GM18526 (cell line): ENCODE results near the gene TTC17.

Experiments
- POLR2A ChIP-seq: IDR thresholded peaks from 3 replicates; pipeline ENCODE4 v1.6.1; 2011; ENCODE audit not compliant: insufficient read length; ENCODE audit errors: extremely low read depth

Gene TTC17

DNA sequence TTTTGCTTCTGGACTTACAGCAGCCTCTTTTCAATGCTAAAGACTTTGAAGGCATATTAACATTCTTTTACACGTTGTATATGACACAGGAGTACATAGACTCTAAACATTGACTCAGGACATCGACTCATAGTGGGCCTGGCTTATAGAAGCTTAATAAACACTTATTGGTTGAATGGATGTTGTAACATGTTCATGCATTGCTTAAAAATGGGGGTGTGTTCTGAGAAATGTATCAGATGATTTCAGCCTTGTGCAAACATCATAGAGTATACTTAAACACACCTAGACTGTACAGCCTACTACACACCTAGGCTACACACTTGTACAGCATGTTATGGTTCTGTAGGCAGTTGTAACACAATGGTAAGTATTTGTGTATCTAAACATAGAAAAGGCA, 17.9 kb downstream of the TTC17 start:
- no peak for TF ChIP-seq POLR2A

DNA sequence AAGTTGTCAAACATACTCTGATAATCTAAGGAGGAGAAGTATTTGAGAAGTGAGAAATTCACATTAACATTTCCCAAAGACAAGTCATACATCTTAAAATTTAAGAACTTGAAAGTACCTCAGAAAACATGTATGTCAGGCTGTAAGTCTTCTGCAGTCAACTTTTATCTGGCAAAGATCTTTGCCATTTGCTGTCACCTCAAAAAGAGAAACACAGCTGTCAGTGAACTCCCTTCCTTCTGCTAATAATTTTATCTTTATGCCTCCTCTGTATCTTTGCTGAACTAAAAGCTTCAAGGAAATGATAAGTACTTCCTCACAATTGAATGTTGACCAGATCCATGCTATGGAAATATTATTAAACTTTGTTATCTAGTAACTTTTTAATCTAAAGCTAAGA, 18.7 kb downstream of the TTC17 start:
- no peak for TF ChIP-seq POLR2A

DNA sequence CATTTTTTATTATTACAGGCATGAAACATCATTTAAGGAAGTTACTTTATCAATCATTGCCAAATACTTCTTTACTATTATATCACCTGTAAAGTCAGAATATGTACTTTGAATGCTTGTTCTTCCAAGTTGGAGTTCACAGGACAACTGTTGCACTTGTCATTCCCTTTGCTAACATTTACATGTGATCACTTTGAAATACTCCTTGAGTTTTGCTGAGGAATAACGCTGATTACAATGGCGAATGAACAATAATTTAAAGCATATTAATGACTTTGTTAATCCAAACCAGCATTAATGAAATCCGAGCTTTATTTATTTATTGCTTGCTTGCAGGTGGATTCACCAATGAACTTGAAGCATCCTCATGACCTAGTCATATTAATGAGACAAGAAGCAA, 20.2 kb downstream of the TTC17 start:
- TF ChIP-seq POLR2A = no peak

DNA sequence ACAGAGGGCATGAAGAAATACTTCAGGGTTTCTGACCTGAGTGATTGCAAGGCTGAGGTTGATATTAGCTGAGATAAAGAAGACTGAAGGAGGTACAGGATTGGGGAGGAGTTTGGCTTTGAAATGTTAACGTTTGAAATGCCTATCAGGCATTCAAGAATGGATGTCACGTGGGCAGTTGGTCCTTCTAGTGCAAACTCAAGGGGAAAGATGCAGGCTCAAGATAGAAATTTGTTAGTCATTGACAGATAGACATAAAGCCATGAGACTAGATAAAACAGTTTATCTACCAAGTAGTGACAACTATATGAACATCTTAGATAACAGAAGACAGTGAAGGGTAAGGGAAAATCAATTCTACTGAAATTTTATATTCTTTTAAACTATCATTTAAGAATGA, 23.1 kb downstream of the TTC17 start:
- no peak for TF ChIP-seq POLR2A

DNA sequence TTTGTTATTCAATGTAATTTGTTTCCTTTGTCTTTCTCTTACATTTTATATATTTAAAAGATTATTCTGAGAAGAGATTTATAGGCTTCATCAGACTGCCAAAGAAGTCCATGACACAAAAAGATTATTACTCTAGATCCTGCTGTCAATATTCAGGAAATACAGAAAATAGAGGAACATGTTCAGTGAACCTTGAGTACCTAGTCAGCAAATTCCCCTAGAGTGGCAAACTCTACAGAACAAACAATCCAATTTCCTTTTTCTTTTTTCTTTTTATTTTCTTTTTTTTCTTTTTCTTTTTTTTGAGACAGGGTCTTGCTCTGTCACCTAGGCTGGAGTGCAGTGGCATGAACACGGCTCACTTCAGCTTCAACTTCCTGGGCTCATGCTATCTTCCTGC, 23.9 kb downstream of the TTC17 start:
- TF ChIP-seq POLR2A = no peak

DNA sequence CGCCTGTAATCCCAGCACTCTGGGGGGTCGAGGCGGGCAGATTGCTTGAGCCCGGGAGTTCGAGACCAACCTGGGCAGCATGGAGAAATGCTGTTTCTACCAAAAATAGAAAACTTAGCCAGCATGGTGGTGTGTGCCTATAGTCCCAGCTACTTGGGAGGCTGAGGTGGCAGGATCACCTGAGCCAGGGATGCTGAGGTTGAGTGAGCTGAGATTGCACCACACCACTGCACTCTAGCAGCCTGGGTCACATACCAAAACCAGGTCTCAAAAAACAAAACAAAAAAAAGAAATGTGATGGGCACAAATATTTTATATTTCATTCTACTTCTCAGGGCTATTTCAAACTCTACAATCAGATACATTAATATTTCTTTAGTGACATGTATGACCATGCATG, 25.7 kb downstream of the TTC17 start:
- no peak for TF ChIP-seq POLR2A

DNA sequence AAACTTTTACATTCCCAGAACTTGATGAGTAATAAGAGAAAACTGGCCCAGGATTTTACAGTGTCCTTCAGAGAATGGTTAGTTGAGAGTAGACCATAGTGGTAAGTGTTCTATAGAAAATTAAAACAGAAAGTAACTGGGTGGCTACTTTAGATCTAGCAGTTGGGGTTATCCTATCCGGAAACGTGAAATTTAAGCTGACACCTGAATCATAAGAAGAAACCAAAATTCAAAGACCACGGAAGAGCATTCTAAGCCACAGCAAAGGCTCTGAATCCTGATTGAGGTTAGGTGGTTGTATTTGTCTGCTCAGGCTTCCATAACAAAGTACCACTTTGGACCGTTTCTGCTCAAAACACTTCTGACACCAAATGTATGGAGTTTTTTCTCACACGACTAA, 34.0 kb downstream of the TTC17 start:
- no peak for TF ChIP-seq POLR2A

DNA sequence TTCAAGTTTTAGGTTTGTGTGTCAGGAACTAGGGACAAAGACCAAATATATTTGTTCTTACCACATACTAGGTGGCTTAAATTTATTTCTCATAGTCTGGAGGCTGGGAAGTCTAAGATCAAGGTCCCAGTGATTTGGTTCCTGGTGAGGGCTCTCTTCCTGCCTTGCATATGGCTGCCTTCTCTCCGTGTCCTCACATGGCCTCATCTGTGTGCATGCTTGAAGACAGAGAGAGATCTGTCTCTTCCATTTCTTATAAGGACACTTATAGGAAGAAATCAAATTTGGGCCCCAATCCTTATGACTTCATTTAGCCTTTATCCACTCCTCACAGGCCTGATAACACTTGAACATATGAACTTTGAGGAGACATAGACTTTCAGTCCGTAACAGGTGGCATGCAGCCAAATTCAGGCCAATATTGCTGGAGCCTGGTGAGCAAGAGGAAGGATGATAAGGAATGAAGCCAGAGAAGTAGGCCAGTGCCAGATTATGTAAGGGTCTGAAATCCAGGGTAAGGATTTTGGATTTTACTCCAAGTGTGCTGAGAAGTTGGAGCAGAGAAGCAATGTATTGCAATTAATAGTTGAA, 35.1 kb downstream of the TTC17 start:
- no peak for TF ChIP-seq POLR2A

DNA sequence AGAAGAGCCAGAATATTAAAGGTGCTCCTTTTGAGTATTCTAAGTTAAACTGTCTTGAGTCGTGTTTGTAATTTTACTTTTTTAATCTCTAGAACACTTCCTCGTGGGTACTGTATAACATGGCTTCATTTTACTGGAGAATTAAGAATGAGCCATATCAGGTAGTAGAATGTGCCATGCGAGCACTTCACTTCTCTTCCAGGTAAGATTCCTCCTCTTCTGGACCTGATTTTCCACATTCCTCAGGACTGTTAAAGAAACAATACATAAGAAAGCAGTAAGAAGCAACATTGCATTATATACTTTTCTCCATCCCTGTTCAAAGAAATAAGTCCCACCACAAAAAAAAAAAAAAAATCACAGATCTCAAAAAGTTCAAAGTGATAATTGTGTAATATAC, 37.9 kb downstream of the TTC17 start:
- TF ChIP-seq POLR2A = no peak

DNA sequence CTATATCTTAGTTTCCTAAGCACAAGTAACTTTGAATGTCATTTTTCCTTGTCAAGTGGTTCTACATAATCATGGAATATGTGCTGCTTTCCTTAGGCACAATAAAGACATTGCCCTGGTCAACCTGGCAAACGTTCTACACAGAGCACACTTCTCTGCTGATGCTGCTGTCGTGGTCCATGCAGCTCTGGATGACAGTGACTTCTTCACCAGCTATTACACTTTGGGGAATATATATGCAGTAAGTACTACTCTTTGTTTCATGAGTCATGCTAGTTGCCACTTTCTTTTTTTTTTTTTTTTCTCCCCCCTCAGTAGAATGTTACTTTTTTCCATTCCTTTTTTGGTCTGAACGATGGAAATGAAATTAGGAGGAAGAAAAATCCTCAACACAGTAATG, 38.5 kb downstream of the TTC17 start:
- TF ChIP-seq POLR2A = no peak

DNA sequence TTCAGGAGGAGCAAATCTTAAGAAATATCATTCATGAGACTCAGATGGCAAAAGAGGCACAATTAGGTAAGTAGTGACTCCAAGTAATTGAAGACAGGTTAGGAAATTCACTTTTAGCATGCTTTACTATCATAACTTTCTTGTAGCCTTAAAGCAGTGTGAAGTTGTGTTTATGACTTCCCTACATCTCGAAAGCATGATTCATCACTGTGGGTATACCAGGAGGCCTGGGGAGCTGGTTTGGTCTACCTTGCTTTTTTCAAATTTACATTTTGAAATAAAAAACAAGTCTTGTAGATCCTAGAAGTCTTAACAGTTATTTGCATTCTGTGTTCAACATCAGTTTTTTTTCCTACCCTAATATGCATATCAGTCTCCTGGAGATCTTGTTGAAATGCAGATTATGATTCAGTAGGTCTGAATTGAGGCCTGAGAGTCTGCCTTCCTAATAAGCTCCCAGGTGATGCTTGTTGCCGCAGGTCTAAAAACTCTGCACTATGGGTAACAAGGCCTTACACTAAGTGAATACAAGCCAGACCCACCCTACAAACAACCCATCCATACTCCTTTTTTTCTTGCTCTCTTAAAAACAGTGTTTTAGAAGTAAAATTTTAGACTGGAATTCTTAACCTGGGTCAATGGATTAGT, 41.4 kb downstream of the TTC17 start:
- TF ChIP-seq POLR2A = no peak

DNA sequence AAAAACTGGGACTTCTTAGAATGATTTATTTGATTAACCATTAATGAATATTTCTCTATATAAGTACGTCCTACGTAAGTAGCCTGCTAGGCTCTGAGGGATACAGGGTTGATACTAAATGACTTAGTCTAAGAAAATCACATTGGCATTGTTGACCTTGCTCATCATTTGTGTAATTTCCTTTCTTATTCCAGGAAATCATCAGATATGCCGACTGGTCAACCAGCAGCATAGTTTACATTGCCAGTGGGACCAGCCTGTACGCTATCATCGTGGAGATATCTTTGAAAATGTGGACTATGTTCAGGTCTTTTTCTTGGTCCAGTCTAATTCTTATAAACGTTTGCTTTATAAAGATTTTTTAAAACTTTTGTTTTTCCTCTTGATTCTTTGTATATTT, 42.5 kb downstream of the TTC17 start:
- no peak for TF ChIP-seq POLR2A

DNA sequence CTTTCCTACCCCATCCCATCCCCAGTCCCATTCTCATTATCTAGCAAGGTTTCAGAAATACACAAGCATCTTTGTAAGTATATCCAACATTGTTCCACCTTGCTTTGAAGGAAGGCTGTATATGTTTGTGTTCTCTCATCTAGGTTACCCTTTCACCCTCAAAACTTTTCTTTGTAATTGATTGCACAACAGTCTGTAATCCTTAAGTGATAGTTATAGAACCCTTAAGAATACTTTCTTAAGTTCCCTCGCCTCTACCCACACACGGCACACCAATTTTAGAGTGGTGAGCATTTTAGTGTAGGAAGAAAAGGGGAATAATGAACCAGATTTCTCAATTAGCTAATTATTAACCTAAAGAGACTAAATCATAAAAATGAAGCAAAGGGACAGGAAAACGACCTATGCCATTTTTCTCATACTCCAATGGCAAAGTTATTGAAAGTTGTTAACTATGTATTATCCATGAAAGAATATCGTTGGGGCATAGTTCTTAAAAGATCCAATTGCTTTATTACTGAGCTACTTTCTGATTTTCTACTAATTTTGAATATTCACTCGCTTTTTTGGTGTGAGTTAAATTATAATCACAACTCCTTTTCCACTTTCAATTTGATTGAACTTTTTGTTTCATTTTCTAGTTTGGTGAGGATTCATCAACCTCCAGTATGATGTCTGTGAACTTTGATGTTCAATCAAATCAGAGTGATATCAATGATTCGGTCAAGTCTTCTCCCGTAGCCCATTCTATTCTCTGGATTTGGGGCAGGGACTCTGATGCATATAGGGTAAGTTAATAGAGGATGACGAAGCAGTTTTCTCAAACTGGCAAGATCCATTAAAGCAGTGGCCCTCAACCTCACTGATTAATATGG, 44.9 kb downstream of the TTC17 start:
- no peak for TF ChIP-seq POLR2A

DNA sequence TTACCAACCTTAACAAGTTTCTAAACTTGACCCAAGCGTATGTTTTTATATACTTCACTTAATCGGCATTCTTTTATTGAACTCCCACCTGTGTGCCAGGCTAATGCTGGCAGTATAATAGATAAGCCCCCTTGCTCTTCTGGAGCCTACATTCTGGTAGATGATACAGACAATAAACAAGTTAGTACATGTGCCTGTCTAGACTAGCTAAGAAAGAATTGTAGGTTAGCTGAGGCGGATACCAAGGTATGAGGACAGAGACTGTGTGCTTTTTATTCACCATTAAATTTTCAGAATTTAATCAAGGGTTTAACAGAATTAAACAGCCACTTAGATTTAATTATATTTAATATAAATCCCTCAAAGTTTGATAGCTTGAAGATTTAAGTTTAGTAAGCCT, 45.7 kb downstream of the TTC17 start:
- no peak for TF ChIP-seq POLR2A

DNA sequence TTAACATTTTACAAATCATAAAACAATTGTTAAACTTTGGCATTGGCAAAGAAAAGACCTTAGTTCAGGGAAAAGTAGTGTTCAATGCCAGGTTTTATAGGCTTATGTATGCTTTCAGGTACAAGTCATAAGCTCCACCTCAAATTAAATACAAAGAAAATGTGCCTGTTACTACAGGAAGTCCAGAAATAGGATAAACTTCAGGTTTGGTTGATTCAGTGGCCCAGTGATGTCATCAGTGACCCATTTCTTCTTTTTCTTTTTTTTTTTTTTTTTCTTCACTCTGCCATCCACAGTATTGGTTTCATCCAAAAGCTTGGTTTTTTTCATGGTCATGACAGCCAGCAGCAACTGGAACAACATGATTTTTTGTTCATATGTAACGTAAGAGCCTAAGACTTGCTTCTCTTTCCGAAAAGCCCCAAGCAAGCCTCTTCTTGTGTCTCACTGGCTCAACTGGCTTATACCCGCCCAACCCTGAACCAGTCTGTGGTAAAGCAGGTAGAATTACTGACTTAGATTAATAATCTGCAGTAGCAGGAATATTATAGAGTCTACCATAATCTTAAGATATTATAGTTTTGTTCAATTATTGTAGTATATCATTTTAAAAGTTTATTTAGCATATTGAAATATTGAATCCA, 46.2 kb downstream of the TTC17 start:
- TF ChIP-seq POLR2A = no peak

DNA sequence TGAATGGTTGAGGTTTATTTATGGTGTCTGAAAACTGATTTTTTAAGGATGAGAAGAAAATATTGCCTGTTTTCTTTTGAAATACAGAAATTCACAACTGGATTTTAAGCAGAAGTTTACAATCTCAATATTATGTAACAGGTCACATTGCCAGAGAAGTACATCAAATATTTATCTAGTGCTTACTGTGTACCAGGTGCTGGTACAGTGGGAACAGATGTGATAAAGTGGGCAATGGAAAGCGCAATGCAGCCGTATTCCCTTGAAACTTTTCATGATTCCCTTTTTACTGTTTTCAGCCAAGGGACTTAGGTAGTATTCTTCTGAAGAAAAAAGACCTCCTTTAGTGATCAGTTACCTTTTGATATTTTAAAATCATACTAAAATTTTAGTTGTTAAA, 49.6 kb downstream of the TTC17 start:
- TF ChIP-seq POLR2A = no peak
